ENCODE data around the gene DNAJB11. TPM values are rescaled to one million over a fixed set of nuclear protein-coding genes. Genes with fewer than 3 reads are reported as not detected.
A peak's percentile ranks its signal among the peaks of the same experiment; 100 is the strongest.

Gene DNAJB11
- total and polyA plus RNA-seq, 2 experiments from 2014 or later: 72.6 to 85.6 TPM

DNA sequence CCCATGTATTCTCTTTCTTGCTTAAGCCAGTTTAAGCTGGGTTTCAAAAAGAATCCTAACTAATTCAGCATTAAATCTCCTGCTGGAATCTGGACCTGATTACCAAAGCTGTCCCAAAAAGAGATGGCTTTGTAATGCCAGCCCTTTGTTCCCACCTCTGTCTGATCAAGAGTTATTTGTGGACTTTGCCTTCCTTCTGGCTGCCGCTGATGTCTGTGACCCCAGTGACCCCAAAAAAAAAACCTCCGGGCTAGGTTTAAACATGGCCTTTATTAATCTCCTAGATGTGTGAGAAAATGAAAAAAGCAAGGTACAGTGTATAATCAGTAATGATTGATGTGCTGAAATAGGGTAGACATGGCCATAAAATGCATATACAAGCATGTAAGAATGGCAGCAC lies 47.1 kb upstream of the DNAJB11 start:
- Mint-ChIP-seq H3K9me3 (no peaks in the 10 kb centered on the region), H3K27me3 (ENCODE audit: insufficient read depth, low read depth, poor library complexity) (peaks cover 5% of the 10 kb centered on the region), H3K4me3 (no peak overlapping the region), H3K36me3 (ENCODE audit: low read depth) (no peaks in the 10 kb centered on the region), H3K4me1 (peaks cover 7% of the 10 kb centered on the region; the same call in 2 of the 3 replicates), H3K27ac (no peak overlapping the region)
- H3K79me2 ChIP-seq (replicated peaks; ENCODE audit: insufficient read depth): no peaks in the 10 kb centered on the region
- no peaks in the 10 kb centered on the region for H3F3A ChIP-seq (replicated peaks; ENCODE audit: low read depth)
- H3K9me2 ChIP-seq (ENCODE audit: insufficient read depth): no peaks in the 10 kb centered on the region
- DNase-seq (ENCODE audit: low spot score): no peak
- no peak for ATAC-seq
- H3K4me2 ChIP-seq: no peak overlapping the region
- no peaks in the 10 kb centered on the region for H3K27me3 ChIP-seq (ENCODE audit: insufficient read depth)
- H3K4me1 ChIP-seq (ENCODE audit: insufficient read depth): peaks cover 10% of the 10 kb centered on the region; the same call in 1 of the 2 replicates
- TF ChIP-seq EZH2 (IDR thresholded peaks at IDR 0.05; ENCODE audit: low read depth, unreplicated experiment): no peak
- no peak for TF ChIP-seq POLR2AphosphoS5 (IDR thresholded peaks at IDR 0.05; ENCODE audit: low read depth)
- TF ChIP-seq CREB1 (CRISPR knock-in tag; IDR thresholded peaks at IDR 0.05; ENCODE audit: low read depth): no peak
- TF ChIP-seq STAT1 (IDR thresholded peaks at IDR 0.05; ENCODE audit: unreplicated experiment): no peak
- no peaks in the 10 kb centered on the region for H3K36me3 ChIP-seq (ENCODE audit: insufficient read depth)
- H3K4me3 ChIP-seq: no peak overlapping the region
- H3K27ac ChIP-seq (ENCODE audit: low read depth): no peak overlapping the region
- H2AFZ ChIP-seq: peak overlapping the region; percentile 32; the same call in 1 of the 2 replicates
- H4K20me1 ChIP-seq (replicated peaks; ENCODE audit: insufficient read depth): no peaks in the 10 kb centered on the region

DNA sequence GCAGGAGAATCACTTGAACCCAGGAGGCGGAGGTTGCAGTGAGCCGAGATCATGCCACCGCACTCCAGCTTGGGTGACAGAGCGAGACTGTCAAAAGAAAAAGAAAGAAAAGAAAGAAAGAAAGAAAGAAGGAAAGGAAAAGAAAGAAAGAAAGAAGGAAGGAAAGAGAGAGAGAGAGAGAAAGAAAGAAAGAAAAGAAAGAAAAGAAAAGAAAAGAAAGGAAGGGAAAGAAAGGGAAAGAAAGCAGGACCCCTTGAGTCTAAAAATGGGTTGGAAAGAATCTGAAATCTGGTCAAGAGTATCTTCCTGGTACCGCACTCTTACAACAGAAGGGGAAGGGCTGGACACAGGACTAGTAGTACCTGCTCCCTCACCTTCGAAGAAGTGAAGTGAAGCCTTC lies 45.9 kb upstream of the DNAJB11 start:
- no peak overlapping the region for H3K4me2 ChIP-seq
- H3K27ac ChIP-seq (ENCODE audit: low read depth): no peak overlapping the region
- no peaks in the 10 kb centered on the region for H3K36me3 Mint-ChIP-seq (ENCODE audit: low read depth)
- H3K27me3 Mint-ChIP-seq (ENCODE audit: insufficient read depth, low read depth, poor library complexity): peaks cover 5% of the 10 kb centered on the region
- no peak for DNase-seq (ENCODE audit: low spot score)
- no peaks in the 10 kb centered on the region for H3K36me3 ChIP-seq (ENCODE audit: insufficient read depth)
- H2AFZ ChIP-seq: no peak overlapping the region
- H4K20me1 ChIP-seq (replicated peaks; ENCODE audit: insufficient read depth): no peaks in the 10 kb centered on the region
- H3K27me3 ChIP-seq (ENCODE audit: insufficient read depth): no peaks in the 10 kb centered on the region
- H3K4me1 Mint-ChIP-seq: peaks cover 7% of the 10 kb centered on the region
- peaks cover 1% of the 10 kb centered on the region; the same call in 1 of the 2 replicates for H3K9me2 ChIP-seq (ENCODE audit: insufficient read depth)
- no peak for ATAC-seq
- H3K9me3 Mint-ChIP-seq: no peaks in the 10 kb centered on the region
- no peaks in the 10 kb centered on the region for H3F3A ChIP-seq (replicated peaks; ENCODE audit: low read depth)
- peaks cover 11% of the 10 kb centered on the region; the same call in 1 of the 2 replicates for H3K4me1 ChIP-seq (ENCODE audit: insufficient read depth)
- no peaks in the 10 kb centered on the region for H3K79me2 ChIP-seq (replicated peaks; ENCODE audit: insufficient read depth)
- H3K27ac Mint-ChIP-seq: no peak overlapping the region
- H3K4me3 ChIP-seq: no peak overlapping the region
- no peak overlapping the region for H3K4me3 Mint-ChIP-seq
- TF ChIP-seq, protein P1, sequence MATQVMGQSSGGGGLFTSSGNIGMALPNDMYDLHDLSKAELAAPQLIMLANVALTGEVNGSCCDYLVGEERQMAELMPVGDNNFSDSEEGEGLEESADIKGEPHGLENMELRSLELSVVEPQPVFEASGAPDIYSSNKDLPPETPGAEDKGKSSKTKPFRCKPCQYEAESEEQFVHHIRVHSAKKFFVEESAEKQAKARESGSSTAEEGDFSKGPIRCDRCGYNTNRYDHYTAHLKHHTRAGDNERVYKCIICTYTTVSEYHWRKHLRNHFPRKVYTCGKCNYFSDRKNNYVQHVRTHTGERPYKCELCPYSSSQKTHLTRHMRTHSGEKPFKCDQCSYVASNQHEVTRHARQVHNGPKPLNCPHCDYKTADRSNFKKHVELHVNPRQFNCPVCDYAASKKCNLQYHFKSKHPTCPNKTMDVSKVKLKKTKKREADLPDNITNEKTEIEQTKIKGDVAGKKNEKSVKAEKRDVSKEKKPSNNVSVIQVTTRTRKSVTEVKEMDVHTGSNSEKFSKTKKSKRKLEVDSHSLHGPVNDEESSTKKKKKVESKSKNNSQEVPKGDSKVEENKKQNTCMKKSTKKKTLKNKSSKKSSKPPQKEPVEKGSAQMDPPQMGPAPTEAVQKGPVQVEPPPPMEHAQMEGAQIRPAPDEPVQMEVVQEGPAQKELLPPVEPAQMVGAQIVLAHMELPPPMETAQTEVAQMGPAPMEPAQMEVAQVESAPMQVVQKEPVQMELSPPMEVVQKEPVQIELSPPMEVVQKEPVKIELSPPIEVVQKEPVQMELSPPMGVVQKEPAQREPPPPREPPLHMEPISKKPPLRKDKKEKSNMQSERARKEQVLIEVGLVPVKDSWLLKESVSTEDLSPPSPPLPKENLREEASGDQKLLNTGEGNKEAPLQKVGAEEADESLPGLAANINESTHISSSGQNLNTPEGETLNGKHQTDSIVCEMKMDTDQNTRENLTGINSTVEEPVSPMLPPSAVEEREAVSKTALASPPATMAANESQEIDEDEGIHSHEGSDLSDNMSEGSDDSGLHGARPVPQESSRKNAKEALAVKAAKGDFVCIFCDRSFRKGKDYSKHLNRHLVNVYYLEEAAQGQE (IDR thresholded peaks at IDR 0.05; ENCODE audit: unreplicated experiment): no peak
- TF ChIP-seq, protein P2, sequence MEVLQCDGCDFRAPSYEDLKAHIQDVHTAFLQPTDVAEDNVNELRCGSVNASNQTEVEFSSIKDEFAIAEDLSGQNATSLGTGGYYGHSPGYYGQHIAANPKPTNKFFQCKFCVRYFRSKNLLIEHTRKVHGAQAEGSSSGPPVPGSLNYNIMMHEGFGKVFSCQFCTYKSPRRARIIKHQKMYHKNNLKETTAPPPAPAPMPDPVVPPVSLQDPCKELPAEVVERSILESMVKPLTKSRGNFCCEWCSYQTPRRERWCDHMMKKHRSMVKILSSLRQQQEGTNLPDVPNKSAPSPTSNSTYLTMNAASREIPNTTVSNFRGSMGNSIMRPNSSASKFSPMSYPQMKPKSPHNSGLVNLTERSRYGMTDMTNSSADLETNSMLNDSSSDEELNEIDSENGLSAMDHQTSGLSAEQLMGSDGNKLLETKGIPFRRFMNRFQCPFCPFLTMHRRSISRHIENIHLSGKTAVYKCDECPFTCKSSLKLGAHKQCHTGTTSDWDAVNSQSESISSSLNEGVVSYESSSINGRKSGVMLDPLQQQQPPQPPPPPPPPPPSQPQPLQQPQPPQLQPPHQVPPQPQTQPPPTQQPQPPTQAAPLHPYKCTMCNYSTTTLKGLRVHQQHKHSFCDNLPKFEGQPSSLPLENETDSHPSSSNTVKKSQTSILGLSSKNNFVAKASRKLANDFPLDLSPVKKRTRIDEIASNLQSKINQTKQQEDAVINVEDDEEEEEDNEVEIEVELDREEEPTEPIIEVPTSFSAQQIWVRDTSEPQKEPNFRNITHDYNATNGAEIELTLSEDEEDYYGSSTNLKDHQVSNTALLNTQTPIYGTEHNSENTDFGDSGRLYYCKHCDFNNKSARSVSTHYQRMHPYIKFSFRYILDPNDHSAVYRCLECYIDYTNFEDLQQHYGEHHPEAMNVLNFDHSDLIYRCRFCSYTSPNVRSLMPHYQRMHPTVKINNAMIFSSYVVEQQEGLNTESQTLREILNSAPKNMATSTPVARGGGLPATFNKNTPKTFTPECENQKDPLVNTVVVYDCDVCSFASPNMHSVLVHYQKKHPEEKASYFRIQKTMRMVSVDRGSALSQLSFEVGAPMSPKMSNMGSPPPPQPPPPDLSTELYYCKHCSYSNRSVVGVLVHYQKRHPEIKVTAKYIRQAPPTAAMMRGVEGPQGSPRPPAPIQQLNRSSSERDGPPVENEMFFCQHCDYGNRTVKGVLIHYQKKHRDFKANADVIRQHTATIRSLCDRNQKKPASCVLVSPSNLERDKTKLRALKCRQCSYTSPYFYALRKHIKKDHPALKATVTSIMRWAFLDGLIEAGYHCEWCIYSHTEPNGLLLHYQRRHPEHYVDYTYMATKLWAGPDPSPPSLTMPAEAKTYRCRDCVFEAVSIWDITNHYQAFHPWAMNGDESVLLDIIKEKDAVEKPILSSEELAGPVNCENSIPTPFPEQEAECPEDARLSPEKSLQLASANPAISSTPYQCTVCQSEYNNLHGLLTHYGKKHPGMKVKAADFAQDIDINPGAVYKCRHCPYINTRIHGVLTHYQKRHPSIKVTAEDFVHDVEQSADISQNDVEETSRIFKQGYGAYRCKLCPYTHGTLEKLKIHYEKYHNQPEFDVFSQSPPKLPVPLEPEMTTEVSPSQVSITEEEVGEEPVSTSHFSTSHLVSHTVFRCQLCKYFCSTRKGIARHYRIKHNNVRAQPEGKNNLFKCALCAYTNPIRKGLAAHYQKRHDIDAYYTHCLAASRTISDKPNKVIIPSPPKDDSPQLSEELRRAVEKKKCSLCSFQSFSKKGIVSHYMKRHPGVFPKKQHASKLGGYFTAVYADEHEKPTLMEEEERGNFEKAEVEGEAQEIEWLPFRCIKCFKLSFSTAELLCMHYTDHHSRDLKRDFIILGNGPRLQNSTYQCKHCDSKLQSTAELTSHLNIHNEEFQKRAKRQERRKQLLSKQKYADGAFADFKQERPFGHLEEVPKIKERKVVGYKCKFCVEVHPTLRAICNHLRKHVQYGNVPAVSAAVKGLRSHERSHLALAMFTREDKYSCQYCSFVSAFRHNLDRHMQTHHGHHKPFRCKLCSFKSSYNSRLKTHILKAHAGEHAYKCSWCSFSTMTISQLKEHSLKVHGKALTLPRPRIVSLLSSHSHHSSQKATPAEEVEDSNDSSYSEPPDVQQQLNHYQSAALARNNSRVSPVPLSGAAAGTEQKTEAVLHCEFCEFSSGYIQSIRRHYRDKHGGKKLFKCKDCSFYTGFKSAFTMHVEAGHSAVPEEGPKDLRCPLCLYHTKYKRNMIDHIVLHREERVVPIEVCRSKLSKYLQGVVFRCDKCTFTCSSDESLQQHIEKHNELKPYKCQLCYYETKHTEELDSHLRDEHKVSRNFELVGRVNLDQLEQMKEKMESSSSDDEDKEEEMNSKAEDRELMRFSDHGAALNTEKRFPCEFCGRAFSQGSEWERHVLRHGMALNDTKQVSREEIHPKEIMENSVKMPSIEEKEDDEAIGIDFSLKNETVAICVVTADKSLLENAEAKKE (CRISPR knock-in tag; IDR thresholded peaks at IDR 0.05): no peak
- no peak for TF ChIP-seq EZH2 (IDR thresholded peaks at IDR 0.05; ENCODE audit: low read depth, unreplicated experiment)
- TF ChIP-seq NANOG (IDR thresholded peaks at IDR 0.05; ENCODE audit: borderline replicate concordance): no peak
- TF ChIP-seq JUNB (IDR thresholded peaks at IDR 0.05; ENCODE audit: unreplicated experiment): no peak
- TF ChIP-seq POLR2AphosphoS5 (IDR thresholded peaks at IDR 0.05; ENCODE audit: low read depth): no peak
- TF ChIP-seq STAT1 (IDR thresholded peaks at IDR 0.05; ENCODE audit: unreplicated experiment): no peak
- TF ChIP-seq EZH2phosphoT487 (IDR thresholded peaks at IDR 0.05; ENCODE audit: unreplicated experiment): no peak
- TF ChIP-seq ZNF114 (CRISPR knock-in tag; IDR thresholded peaks at IDR 0.05): no peak
- TF ChIP-seq, protein P3, sequence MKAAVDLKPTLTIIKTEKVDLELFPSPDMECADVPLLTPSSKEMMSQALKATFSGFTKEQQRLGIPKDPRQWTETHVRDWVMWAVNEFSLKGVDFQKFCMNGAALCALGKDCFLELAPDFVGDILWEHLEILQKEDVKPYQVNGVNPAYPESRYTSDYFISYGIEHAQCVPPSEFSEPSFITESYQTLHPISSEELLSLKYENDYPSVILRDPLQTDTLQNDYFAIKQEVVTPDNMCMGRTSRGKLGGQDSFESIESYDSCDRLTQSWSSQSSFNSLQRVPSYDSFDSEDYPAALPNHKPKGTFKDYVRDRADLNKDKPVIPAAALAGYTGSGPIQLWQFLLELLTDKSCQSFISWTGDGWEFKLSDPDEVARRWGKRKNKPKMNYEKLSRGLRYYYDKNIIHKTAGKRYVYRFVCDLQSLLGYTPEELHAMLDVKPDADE (IDR thresholded peaks at IDR 0.05): no peak
- no peak for TF ChIP-seq ZNF331 (CRISPR knock-in tag; IDR thresholded peaks at IDR 0.05; ENCODE audit: low read depth)
- no peak for TF ChIP-seq CREB1 (CRISPR knock-in tag; IDR thresholded peaks at IDR 0.05; ENCODE audit: low read depth)
